AG09319 (cell line): ENCODE results near the gene SDSL.

Source experiments
- DNase-seq: peaks from one replicate; pipeline ENCODE4 v3.0.0-alpha.2; 2010; ENCODE audit warnings: low read depth; ENCODE audit errors: extremely low read depth
- CTCF ChIP-seq: IDR thresholded peaks from 2 replicates; pipeline ENCODE4 v1.5.1; 2011; ENCODE audit warnings: low read depth, mild to moderate bottlenecking, inconsistent platforms, low read length, moderate library complexity

SDSL gene

DNA sequence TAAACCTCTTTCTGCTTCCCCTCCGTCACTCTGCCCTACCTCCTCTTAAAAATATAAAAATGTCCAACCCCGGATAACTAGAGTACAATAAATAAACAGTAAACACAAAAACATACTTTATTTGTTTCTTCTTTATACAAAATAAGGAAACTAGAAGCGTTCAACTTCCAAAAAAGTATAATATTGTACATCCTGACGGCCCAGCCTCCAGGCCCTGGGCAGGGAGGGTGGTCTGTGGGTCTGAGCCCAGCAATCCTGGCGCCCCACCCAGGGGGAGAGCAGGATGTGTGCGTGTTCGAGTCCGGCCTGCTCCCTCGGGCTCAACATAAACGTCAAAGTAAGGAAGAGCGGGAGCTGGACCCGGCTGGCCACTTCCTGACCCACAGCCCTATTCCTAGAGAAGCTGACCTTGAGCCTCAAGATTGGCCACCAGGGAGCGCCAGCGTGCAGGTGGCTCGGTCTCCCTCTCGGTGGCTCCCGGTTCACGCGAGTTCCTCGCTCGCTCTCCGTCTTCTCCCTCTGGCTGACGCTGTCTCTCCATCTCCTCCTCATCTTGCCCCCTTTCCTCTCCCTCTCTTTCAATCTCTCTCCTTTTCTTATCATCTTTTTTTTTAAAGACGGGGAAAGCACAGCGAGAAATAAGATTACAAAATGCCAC lies 40.1 kb downstream of the SDSL start:
- DNase-seq = peak; percentile 39
- TF ChIP-seq CTCF = peak; percentile 91

GRCh38 chr12:113462998-113463745 lies 41.0 kb downstream of the SDSL start:
- no peak for DNase-seq
- TF ChIP-seq CTCF = no peak

- TF ChIP-seq CTCF = no peak
- no peak for DNase-seq
Observed at GRCh38 chr12:113463746-113464451, 41.7 kb downstream of the SDSL start.

DNA sequence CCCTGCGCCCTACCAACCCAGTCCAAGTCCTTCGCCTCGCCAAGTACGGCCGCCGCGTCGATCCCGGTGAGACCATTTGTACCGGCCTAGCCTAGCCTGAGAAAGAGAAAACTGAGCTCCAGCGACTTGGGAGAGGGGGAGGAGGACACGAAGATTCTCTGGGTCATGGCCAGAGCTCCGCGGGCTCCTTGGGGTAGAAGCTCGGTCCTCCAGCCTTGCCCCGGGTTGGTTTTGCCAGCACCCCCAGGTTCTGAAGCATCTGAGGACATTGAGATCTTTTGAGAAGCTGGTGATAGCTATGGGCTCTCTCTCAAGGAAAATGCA lies 42.2 kb downstream of the SDSL start:
- no peak for TF ChIP-seq CTCF

DNA sequence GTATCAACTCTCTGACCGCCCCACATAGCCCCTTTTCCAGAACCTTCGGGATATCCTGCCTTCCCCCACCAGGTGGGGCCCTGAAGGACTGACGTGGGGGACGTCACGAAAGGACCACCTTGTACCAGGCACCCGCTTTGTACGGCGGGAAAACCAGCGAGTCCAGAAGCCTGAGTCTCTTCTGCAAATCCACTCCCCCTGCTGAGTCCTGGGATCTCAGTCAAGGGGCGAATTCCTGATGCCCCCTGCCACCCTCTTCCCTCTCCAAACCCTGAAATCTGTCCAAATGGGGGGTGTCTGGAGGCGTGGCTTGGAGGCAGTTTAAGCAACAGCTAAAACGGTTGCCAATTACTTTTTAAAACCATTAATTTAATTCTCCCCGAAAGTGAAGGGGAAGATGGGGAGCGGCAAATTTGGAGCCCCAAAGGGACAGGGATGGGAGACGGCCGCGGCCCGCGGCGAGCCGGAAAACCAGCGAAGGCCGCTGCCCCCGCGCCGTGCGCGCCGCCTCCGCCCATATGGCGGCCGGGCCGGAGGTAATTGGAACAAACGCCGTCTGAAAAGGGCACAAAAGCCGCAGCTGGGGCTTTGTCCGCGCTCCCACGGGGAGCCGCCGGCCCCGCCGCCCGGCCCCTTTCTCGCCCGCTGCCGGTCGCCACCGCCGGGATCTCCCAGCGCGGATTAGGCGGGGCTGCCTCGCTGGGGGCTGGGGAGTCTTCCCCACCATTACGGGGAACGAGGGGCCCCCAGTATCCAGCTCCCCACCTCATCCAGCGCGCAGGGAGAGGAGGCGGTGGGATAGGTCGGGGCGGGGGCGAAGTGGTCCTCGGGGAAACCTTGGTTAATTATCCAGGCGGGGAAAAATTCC lies 42.9 kb downstream of the SDSL start:
- TF ChIP-seq CTCF = no peak
- DNase-seq = no peak

More for the DNA sequence above, 42.2 kb downstream of the SDSL start:
- no peak for DNase-seq

DNA sequence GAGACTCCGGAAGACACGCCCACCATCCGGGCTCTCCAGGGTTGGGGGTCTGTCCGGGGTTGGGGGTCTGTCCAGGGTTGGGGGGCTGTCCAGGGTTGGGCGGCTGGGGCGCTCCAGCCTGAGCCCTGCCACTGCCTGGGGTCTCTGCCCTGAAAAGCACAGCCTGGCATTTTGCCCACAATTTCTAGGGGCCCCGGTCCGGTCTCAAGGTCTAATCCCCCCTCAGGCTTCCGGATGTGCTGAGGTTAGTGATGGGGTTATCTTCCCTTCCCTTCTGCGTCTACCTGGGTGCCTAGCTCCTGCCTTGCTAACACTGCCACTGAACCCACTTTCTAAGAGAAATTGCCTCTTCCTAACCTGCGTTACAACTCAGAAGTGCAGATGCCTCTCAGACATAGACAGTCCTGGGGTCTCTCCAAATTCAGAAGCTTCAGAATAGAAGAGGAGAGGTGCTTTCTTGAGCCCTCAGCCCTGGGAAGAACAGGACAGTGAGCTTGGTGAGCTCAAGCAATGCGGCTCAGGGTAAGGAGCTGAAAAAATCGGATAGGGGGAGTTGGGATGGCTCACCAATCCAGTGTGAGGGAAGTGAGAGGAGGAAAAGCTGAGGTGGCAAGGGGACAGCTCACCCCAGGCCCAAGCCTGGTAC lies 43.8 kb downstream of the SDSL start:
- no peak for TF ChIP-seq CTCF
- DNase-seq = no peak
